ENCODE measurements around the gene OXCT1.

Gene OXCT1

DNA sequence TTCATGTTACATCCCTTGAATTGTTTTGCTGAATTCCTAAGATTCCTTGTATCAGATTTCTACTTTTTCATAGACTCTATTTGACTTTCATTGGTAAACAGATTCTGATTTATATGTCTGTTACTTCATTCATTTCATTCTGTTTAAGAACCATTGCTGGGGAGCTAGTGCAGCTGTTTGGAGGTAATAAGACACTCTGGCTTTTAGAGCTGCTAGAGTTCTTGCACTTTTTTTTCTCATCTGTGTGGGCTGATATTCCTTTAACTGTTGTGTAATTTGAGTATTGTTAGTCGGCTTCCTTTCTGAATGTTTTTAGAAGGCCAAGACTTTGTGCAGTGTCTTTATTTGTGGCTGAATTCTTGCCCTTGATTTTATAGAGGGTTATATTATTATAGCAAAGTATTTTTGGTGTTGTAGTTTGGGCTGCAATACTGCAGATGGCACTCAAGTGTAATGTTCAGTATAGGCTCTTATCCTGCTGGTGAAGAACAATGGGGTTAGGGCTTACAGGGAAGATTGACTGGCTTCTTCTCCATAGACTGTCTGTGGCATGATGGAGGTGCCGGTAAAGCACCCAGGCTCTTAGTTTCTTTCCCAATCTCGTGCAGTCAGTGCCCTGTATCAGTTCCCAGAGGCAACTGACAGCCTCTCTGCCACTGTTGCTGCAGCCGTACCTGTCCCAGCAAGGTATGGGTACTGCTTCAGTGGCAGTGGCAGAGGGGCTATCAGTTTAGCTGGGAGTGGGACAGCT is 162.2 kb downstream of the OXCT1 start:
- no peak for DNase-seq

GRCh38 chr5:41695920-41696582 is 174.2 kb downstream of the OXCT1 start:
- DNase-seq, result no peak

GRCh38 chr5:41686767-41687166 is 183.5 kb downstream of the OXCT1 start:
- DNase-seq, result no peak

DNA sequence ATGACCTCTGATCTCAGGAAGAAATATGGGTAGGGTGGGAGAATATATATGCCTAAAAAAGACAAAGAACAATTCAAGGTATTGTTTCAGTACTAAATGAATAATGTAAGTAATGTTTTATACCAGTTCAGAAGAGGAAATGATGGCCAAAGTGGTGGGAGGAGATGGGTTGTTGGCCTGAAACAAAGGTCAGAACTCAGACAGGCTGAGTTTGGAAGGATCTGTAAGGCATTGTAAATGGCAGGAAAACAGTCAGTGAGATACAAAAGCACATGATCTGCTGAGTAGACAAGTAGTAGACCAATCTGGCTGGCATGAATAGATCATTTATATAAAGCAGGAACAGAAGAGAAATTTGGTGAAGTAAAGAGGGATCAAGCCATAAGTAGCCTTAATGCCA is 184.0 kb downstream of the OXCT1 start:
- DNase-seq, result no peak

GRCh38 chr5:41683181-41683580 is 187.0 kb downstream of the OXCT1 start:
- no peak for DNase-seq

DNA sequence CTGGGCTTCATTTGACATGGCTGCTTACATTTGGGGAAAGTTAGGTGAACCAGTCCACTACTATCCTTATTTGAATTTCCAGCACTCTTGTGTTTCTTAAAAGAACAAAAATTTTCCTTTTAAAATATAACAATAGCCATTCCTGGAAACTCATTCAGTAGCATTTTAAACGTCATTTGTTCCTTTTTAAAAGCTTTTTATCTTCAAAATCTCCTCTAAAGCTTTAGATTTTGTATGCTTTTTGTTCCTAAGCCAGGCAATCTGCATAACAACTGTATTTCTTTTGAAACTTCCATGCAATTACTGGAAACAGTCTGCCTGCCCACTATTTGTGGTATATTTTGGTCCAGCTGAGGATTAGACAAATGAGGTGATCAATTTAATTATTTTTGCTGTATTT is 187.6 kb downstream of the OXCT1 start:
- DNase-seq, result no peak

- DNase-seq, result no peak
These were observed 188.4 kb downstream of the OXCT1 start for GRCh38 chr5:41681840-41682239.
